IMR-90 (cell line): Measurements from ENCODE around the gene KRT82. TPM values are rescaled to one million over a fixed set of nuclear protein-coding genes. Genes with fewer than 3 reads are reported as not detected.

ENCODE experiments used
- ATAC-seq: fragments of 200-7000 bp; cut with Tn5 transposase; 2 replicates; pipeline ENCODE4 v1.9.1; 2020; ENCODE audit warnings: low read depth, mild to moderate bottlenecking, moderate library complexity
- BruUV-seq: library from RNA; stranded (reverse); fragments of 400-500 nt; replicated peaks from 2 replicates; lab custom pipeline; 2021; lab: Mats Ljungman, UMichigan
- CTCF ChIA-PET: fragments of 300-600 bp; formaldehyde crosslinking; extraction: SDS; loops from one replicate; lab custom pipeline; 2021; ENCODE audit warnings: antibody characterized with exemption; lab: Yijun Ruan, JAX
- POLR2A ChIA-PET: fragments of 300-600 bp; sonication (Branson Sonifier 250); formaldehyde crosslinking; loops from one replicate; lab custom pipeline; 2022; ENCODE audit warnings: antibody characterized with exemption; ENCODE audit not compliant: unreplicated experiment; lab: Charles Lee
- DNase-seq: peaks from one replicate; pipeline ENCODE4 v3.0.0; 2013
- H2AFZ ChIP-seq: replicated peaks from 2 replicates; pipeline ENCODE3; 2013; ENCODE audit warnings: low read length, mild to moderate bottlenecking; ENCODE audit not compliant: poor library complexity
- H2AK5ac ChIP-seq: 2 replicates; pipeline ENCODE4 v1.6.1; 2013; ENCODE audit warnings: low read depth, low read length, inconsistent platforms
- H2AK9ac ChIP-seq: replicated peaks from 2 replicates; pipeline ENCODE3; 2013; ENCODE audit warnings: mild to moderate bottlenecking, low read depth, low read length, moderate library complexity; ENCODE audit not compliant: poor library complexity
- H2BK120ac ChIP-seq: 2 replicates; pipeline ENCODE4 v1.6.1; 2013; ENCODE audit warnings: low read depth, low read length, inconsistent platforms
- H2BK15ac ChIP-seq: 3 replicates; pipeline ENCODE4 v1.6.1; 2013; ENCODE audit warnings: low read depth, low read length, inconsistent platforms
- H2BK20ac ChIP-seq: 2 replicates; pipeline ENCODE4 v1.6.1; 2013; ENCODE audit warnings: low read depth, mild to moderate bottlenecking, inconsistent platforms, low read length, moderate library complexity
- H2BK5ac ChIP-seq: 2 replicates; pipeline ENCODE4 v1.6.1; 2013; ENCODE audit warnings: mild to moderate bottlenecking, low read depth, low read length, inconsistent platforms; ENCODE audit not compliant: poor library complexity, severe bottlenecking
- H3K14ac ChIP-seq: replicated peaks from 2 replicates; pipeline ENCODE4 v1.6.1; 2013; ENCODE audit warnings: low read depth, low read length, inconsistent platforms
- H3K18ac ChIP-seq: 2 replicates; pipeline ENCODE4 v1.6.1; 2013; ENCODE audit warnings: low read depth, low read length, control low read depth
- H3K23ac ChIP-seq: 2 replicates; pipeline ENCODE4 v1.6.1; 2013; ENCODE audit warnings: low read depth, low read length, inconsistent platforms
- H3K27ac ChIP-seq: 2 replicates; pipeline ENCODE4 v1.5.1; 2013; ENCODE audit warnings: mild to moderate bottlenecking, control low read depth, low read length; ENCODE audit not compliant: insufficient read depth
- H3K27me3 ChIP-seq: 2 replicates; pipeline ENCODE4 v1.6.1; 2013; ENCODE audit warnings: low read length; ENCODE audit not compliant: control insufficient read depth, insufficient read depth
- H3K36me3 ChIP-seq: 2 replicates; pipeline ENCODE4 v1.6.1; 2013; ENCODE audit warnings: low read length, mixed read lengths; ENCODE audit not compliant: control insufficient read depth, insufficient read depth
- H3K4ac ChIP-seq: 2 replicates; pipeline ENCODE4 v1.6.1; 2013; ENCODE audit warnings: low read depth, low read length, inconsistent platforms
- H3K4me1 ChIP-seq: 2 replicates; pipeline ENCODE4 v1.6.1; 2013; ENCODE audit warnings: low read length, mixed read lengths; ENCODE audit not compliant: control insufficient read depth, insufficient read depth
- H3K4me2 ChIP-seq: 2 replicates; pipeline ENCODE4 v1.6.1; 2013; ENCODE audit warnings: low read depth, mild to moderate bottlenecking, control low read depth, low read length, moderate library complexity
- H3K4me3 ChIP-seq: 2 replicates; pipeline ENCODE4 v1.5.1; 2013; ENCODE audit warnings: low read depth, mild to moderate bottlenecking, control low read depth, low read length, moderate library complexity; ENCODE audit not compliant: insufficient read depth
- H3K56ac ChIP-seq: 2 replicates; pipeline ENCODE4 v1.6.1; 2013; ENCODE audit warnings: low read length, inconsistent platforms; ENCODE audit not compliant: insufficient read depth; ENCODE audit errors: extremely low read depth
- H3K79me1 ChIP-seq, 2 experiments: 2 replicates each; pipeline ENCODE4 v1.6.1; 2013; ENCODE audit warnings: low read length in 2 of 2, inconsistent platforms in 1 of 2, low read depth in 1 of 2
- H3K9ac ChIP-seq: 2 replicates; pipeline ENCODE4 v1.6.1; 2013; ENCODE audit warnings: low read depth, low read length, control low read depth
- H3K9me1 ChIP-seq: 2 replicates; pipeline ENCODE4 v1.6.1; 2013; ENCODE audit warnings: low read length, inconsistent platforms; ENCODE audit not compliant: insufficient read depth
- H3K9me3 ChIP-seq: 2 replicates; pipeline ENCODE4 v1.6.1; 2013; ENCODE audit warnings: low read length; ENCODE audit not compliant: control insufficient read depth, insufficient read depth
- H4K20me1 ChIP-seq: 2 replicates; pipeline ENCODE4 v1.6.1; 2013; ENCODE audit warnings: low read length, inconsistent platforms; ENCODE audit not compliant: insufficient read depth
- H4K5ac ChIP-seq: 2 replicates; pipeline ENCODE4 v1.6.1; 2013; ENCODE audit warnings: mild to moderate bottlenecking, low read depth, low read length, control low read depth
- H4K8ac ChIP-seq, 2 experiments: 2 replicates each; pipeline ENCODE4 v1.6.1; 2013; ENCODE audit warnings: low read depth in 2 of 2, low read length in 2 of 2, control low read depth in 1 of 2, inconsistent platforms in 1 of 2
- H4K91ac ChIP-seq: 2 replicates; pipeline ENCODE4 v1.6.1; 2013; ENCODE audit warnings: low read depth, low read length, inconsistent platforms; ENCODE audit not compliant: insufficient read depth
- BHLHE40 ChIP-seq: fragments of 150-350 bp; IDR thresholded peaks from 2 replicates; pipeline ENCODE4 v1.6.1; 2016; ENCODE audit warnings: mild to moderate bottlenecking, low read depth, low read length
- CEBPB ChIP-seq: IDR thresholded peaks from 2 replicates; pipeline ENCODE4 v1.6.1; 2012; ENCODE audit warnings: low read depth, low read length, improper control_type of control experiment
- CHD1 ChIP-seq: IDR thresholded peaks from 2 replicates; pipeline ENCODE4 v1.6.1; 2012; ENCODE audit warnings: low read depth, low read length, improper control_type of control experiment
- CTCF ChIP-seq: conservative IDR thresholded peaks from 2 replicates; pipeline ENCODE4 v1.5.1; 2012; ENCODE audit warnings: mild to moderate bottlenecking, low read depth, low read length, improper control_type of control experiment
- ELK1 ChIP-seq: fragments of 150-350 bp; IDR thresholded peaks from 2 replicates; pipeline ENCODE4 v1.6.1; 2016; ENCODE audit warnings: low read depth, mild to moderate bottlenecking, low read length, moderate library complexity, borderline replicate concordance
- FOS ChIP-seq: fragments of 150-350 bp; IDR thresholded peaks from 2 replicates; pipeline ENCODE4 v1.6.1; 2016; ENCODE audit warnings: low read depth, low read length
- MAFK ChIP-seq: IDR thresholded peaks from 2 replicates; pipeline ENCODE4 v1.6.1; 2012; ENCODE audit warnings: low read depth, low read length, improper control_type of control experiment
- MAZ ChIP-seq: IDR thresholded peaks from 2 replicates; pipeline ENCODE4 v1.6.1; 2012; ENCODE audit warnings: low read depth, mild to moderate bottlenecking, low read length, improper control_type of control experiment, moderate library complexity, borderline replicate concordance
- MXI1 ChIP-seq: IDR thresholded peaks from 2 replicates; pipeline ENCODE4 v1.6.1; 2012; ENCODE audit warnings: low read depth, mild to moderate bottlenecking, low read length, moderate library complexity, borderline replicate concordance
- NFE2L2 ChIP-seq: fragments of 150-350 bp; IDR thresholded peaks from 2 replicates; pipeline ENCODE4 v1.6.1; 2016; ENCODE audit warnings: low read depth, mild to moderate bottlenecking, low read length
- POLR2A ChIP-seq: IDR thresholded peaks from 2 replicates; pipeline ENCODE4 v1.6.1; 2012; ENCODE audit warnings: mild to moderate bottlenecking, low read depth, low read length
- RAD21 ChIP-seq: IDR thresholded peaks from 2 replicates; pipeline ENCODE4 v1.6.1; 2012; ENCODE audit warnings: low read length, improper control_type of control experiment
- RCOR1 ChIP-seq: IDR thresholded peaks from 2 replicates; pipeline ENCODE4 v1.6.1; 2012; ENCODE audit warnings: mild to moderate bottlenecking, low read length, improper control_type of control experiment; ENCODE audit not compliant: insufficient replicate concordance
- RFX5 ChIP-seq: IDR thresholded peaks from 2 replicates; pipeline ENCODE4 v1.8.0; 2012; ENCODE audit warnings: low read depth, mild to moderate bottlenecking, low read length, moderate library complexity
- SMC3 ChIP-seq: fragments of 150-350 bp; IDR thresholded peaks from 2 replicates; pipeline ENCODE4 v1.6.1; 2016; ENCODE audit warnings: low read depth, mild to moderate bottlenecking, antibody characterized with exemption, low read length, moderate library complexity
- USF2 ChIP-seq: fragments of 150-350 bp; IDR thresholded peaks from 2 replicates; pipeline ENCODE4 v1.6.1; 2017; ENCODE audit warnings: mild to moderate bottlenecking, antibody characterized with exemption, low read length, low read depth
- WGBS, 2 experiments: methylation state at CpG; one replicate each; pipeline versions ENCODE4 v1.1.5 to v1.1.7; 2013; ENCODE audit warnings: missing lambda C conversion rate in 2 of 2; ENCODE audit not compliant: insufficient read length in 1 of 2; ENCODE audit errors: extremely low coverage in 2 of 2; 5-methylcytosine and 5-hydroxymethylcytosine counted together
- dilution Hi-C: fragments of 300-500 bp; cut with HindIII; formaldehyde crosslinking; loops from one replicate; pipeline ENCODE4 v1.14.3; 2018; ENCODE audit warnings: low sequenced_read_pairs; ENCODE audit not compliant: unreplicated experiment
- in situ Hi-C: fragments of 300-500 bp; cut with MboI; formaldehyde crosslinking; loops from 3 replicates; pipeline ENCODE4 v1.14.3; 2019; ENCODE audit warnings: low sequenced_read_pairs, inconsistent platforms, mixed read lengths
- intact Hi-C: fragments of 100-400 bp; cut with micrococcal nuclease; formaldehyde crosslinking; loops from 2 replicates; pipeline ENCODE4 v1.10.0; 2022
- polyA plus RNA-seq, 3 experiments: library from polyadenylated mRNA; depleted of rRNA; stranded (reverse); fragments of >200 nt; gene quantifications; 2 replicates each; pipeline ENCODE4 v1.2.3, GENCODE V29; 2012; ENCODE audit warnings: low replicate concordance in 1 of 3
- total RNA-seq: library from RNA; depleted of rRNA; stranded (reverse); fragments of >200 nt; gene quantifications from 2 replicates; pipeline ENCODE4 v1.2.3, GENCODE V29; 2012

Gene KRT82
- total and polyA plus RNA-seq, 2 of the 4 experiments (the other 2 are of a cell fraction): not detected

GRCh38 chr12:52427083-52427482 lies 20.9 kb upstream of the KRT82 start:
- in situ Hi-C loops (no loop called here), dilution Hi-C loops (no loop called here), intact Hi-C loops (no loop called here)
- ATAC-seq (no peak), DNase-seq (no peak)
- Histone ChIP-seq H3K18ac (no peak overlapping the region), H3K36me3 (no peaks in the 10 kb centered on the region), H4K91ac (no peak overlapping the region), H3K4me1 (no peaks in the 10 kb centered on the region), H3K9me1 (no peaks in the 10 kb centered on the region), H3K4me2 (no peak overlapping the region), H2BK20ac (no peak overlapping the region), H3K27me3 (peaks cover 75% of the 10 kb centered on the region), H4K20me1 (no peaks in the 10 kb centered on the region), H2AFZ (no peak overlapping the region), H2AK5ac (no peak overlapping the region), H3K23ac (no peak overlapping the region), H2BK15ac (no peak overlapping the region), H3K9me3 (no peaks in the 10 kb centered on the region), H2BK120ac (no peak overlapping the region), H3K27ac (no peak overlapping the region), H3K14ac (no peak overlapping the region), H4K5ac (no peak overlapping the region), H3K56ac (no peak overlapping the region), H3K4me3 (no peak overlapping the region), H4K8ac (no peak overlapping the region), H2AK9ac (no peak overlapping the region), H3K79me1 (no peaks in the 10 kb centered on the region), H2BK5ac (no peak overlapping the region), H3K9ac (no peak overlapping the region), H3K4ac (no peak overlapping the region)
- no TSS peak for BruUV-seq
- CTCF ChIA-PET: no interaction called here
- POLR2A ChIA-PET: no interaction called here
- WGBS, 2 experiments: no CpG with 5 or more reads among the region's 1 CpG
- TF ChIP-seq BHLHE40 (no peak), RAD21 (no peak), NFE2L2 (no peak), ELK1 (no peak), SMC3 (no peak), MAFK (no peak), CTCF (no peak), MAZ (no peak), RCOR1 (no peak), MXI1 (no peak), POLR2A (no peak), CEBPB (no peak), RFX5 (no peak), CHD1 (no peak), USF2 (no peak), FOS (no peak)
